H7 (cell line): ENCODE data around the gene EPB41. TPM values are rescaled to one million over a fixed set of nuclear protein-coding genes. Genes with fewer than 3 reads are reported as not detected.

Source experiments
- DNase-seq: peaks from one replicate; pipeline ENCODE4 v3.0.0; 2012
- H3K27me3 ChIP-seq: 2 replicates; pipeline ENCODE4 v1.6.0; 2011; ENCODE audit warnings: mild to moderate bottlenecking, low read length; ENCODE audit not compliant: control insufficient read depth, insufficient read depth
- H3K36me3 ChIP-seq: replicated peaks from 2 replicates; pipeline ENCODE4 v1.5.1; 2011; ENCODE audit warnings: low read length; ENCODE audit not compliant: control insufficient read depth, insufficient read depth
- H3K4me3 ChIP-seq: 2 replicates; pipeline ENCODE4 v1.5.1; 2011; ENCODE audit warnings: low read depth, mild to moderate bottlenecking, control low read depth, low read length, moderate library complexity; ENCODE audit not compliant: insufficient read depth
- total RNA-seq: library from RNA; depleted of rRNA; stranded (reverse); fragments of >200 nt; shearing (Covaris generic); gene quantifications from 2 replicates; pipeline ENCODE4 v1.2.3, GENCODE V29; 2014

EPB41 gene
- total RNA-seq, 1 experiment from 2014 or later = 58.7 TPM

GRCh38 chr1:28965271-28965870 is 51.0 kb downstream of the EPB41 start:
- H3K4me3 ChIP-seq = no peak overlapping the region
- no peaks in the 10 kb centered on the region for H3K27me3 ChIP-seq
- H3K36me3 ChIP-seq = no peaks in the 10 kb centered on the region
- no peak for DNase-seq

DNA sequence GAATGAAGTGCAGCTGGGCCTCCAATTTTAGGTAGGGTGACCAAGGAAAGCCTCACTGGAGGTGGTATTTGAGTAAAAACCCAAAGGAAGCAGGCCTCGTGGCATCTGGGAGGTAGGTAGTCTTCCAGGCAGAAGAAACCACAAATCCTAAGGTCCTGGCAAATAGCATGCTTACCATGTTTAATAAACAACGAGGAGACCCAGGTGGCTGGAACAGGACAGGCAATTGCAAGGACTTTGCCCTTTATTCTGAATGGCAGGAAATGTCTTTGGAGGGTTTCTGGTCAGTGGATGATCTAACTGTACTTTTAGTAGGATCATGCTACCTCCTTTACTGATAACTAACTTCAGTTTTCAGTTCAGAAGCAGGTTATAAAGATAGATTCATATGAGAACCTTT is 52.2 kb downstream of the EPB41 start:
- Histone ChIP-seq H3K36me3 (no peaks in the 10 kb centered on the region), H3K4me3 (no peak overlapping the region), H3K27me3 (no peaks in the 10 kb centered on the region)
- DNase-seq = no peak

DNA sequence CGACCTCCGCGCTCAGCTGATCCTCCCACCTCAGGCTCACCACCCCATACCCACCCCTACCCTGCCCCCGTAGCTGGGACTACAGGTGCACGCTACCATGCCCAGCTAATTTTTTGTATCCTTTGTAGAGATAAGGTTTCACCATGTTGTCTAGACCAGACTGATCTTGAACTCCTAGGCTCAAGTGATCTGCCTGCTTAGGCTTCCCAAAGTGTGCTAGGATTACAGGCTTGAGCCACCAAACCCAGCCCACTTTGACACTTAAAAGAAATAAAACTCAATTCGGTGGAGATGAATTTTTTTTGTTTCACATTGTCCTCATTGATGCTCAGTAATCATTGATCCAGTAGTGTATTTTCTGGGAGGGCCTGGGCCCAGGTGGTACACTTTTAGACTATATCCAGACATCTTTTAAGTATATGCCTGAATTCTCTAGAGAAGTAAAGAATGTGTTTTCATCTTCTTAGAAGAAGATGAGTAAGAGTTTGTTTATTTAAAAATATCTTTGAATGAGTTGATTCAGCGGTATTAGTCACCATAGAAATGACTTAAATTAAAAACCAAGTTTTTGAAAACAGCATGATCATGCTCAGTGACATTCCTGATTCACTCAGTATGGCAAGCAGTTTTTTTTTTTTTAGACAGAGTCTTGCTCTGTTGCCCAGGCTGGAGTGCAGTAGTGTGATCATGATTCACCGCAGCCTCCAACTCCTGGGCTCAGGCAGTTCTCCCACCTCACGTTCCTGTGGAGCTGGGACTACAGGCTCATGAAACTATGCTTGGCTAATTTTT is 57.8 kb downstream of the EPB41 start:
- Histone ChIP-seq H3K27me3 (no peaks in the 10 kb centered on the region), H3K4me3 (no peak overlapping the region), H3K36me3 (no peaks in the 10 kb centered on the region)
- DNase-seq = no peak

GRCh38 chr1:28973596-28974421 is 59.4 kb downstream of the EPB41 start:
- no peaks in the 10 kb centered on the region for H3K27me3 ChIP-seq
- H3K4me3 ChIP-seq = no peak overlapping the region
- H3K36me3 ChIP-seq = no peaks in the 10 kb centered on the region
- DNase-seq = no peak

DNA sequence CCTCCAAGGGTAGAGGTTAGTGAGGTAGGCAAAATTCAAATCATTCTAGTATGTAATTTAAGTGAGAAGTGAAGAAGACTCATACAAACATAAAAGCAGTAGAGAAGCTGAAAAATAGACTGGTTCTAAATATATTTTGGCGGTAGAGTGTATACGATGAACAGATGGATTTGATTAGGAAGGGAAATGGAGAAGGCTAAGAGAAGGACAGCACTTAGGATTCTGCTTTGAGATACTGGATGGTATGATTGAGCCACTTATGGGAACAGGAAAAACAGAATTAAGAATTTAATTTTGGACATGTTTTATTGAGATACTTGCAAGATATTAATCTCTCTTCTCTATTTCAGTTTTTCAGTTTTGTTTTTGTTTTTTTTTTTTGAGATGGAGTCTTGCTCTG is 60.1 kb downstream of the EPB41 start:
- no peak overlapping the region for H3K4me3 ChIP-seq
- no peaks in the 10 kb centered on the region for H3K27me3 ChIP-seq
- DNase-seq = no peak
- no peaks in the 10 kb centered on the region for H3K36me3 ChIP-seq

GRCh38 chr1:28976248-28976647 is 61.9 kb downstream of the EPB41 start:
- H3K4me3 ChIP-seq = no peak overlapping the region
- H3K27me3 ChIP-seq = no peaks in the 10 kb centered on the region
- DNase-seq = no peak
- H3K36me3 ChIP-seq = no peaks in the 10 kb centered on the region

DNA sequence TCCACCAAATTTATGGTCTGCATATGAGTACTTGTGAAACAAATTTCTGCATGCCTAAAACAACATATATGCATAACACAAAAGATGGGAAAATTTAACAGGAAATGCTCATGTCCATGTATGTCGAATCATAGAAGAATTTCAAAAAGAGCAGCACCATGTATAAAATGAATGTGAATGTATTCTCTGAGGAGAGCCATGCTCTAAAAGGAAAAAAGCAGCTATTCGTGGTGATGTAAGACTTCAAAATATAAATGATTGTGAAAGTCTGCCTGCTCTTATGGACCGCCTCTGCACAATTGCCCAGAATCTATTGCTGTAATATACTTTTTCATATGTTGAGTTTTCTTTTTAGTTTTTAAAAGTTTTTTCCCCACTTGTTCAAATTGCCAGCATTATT is 66.8 kb downstream of the EPB41 start:
- no peak for DNase-seq
- Histone ChIP-seq H3K4me3 (no peak overlapping the region), H3K27me3 (no peaks in the 10 kb centered on the region), H3K36me3 (no peaks in the 10 kb centered on the region)

DNA sequence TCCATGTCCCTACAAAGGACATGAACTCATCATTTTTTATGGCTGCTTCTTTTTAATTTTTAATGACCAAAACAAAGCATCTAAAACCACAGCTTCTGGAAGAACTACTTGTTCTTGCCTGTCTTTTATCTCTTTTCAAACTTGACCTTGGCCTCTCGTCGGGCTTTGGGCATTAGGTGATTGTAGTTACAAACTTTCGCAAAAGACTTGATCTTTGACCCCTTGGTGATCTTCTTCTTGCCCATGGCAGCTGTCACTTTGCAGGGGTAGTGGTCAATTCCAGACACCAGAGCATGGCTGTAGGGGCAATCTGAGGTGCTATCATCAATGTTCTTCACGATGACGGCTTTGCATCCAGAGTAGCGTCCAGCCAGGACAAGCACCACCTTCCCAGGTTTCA is 67.8 kb downstream of the EPB41 start:
- no peak for DNase-seq
- no peaks in the 10 kb centered on the region for H3K36me3 ChIP-seq
- H3K27me3 ChIP-seq = no peaks in the 10 kb centered on the region
- H3K4me3 ChIP-seq = no peak overlapping the region

GRCh38 chr1:28983091-28983490 is 68.7 kb downstream of the EPB41 start:
- H3K27me3 ChIP-seq = no peaks in the 10 kb centered on the region
- DNase-seq = no peak
- H3K4me3 ChIP-seq = no peak overlapping the region
- no peaks in the 10 kb centered on the region for H3K36me3 ChIP-seq

DNA sequence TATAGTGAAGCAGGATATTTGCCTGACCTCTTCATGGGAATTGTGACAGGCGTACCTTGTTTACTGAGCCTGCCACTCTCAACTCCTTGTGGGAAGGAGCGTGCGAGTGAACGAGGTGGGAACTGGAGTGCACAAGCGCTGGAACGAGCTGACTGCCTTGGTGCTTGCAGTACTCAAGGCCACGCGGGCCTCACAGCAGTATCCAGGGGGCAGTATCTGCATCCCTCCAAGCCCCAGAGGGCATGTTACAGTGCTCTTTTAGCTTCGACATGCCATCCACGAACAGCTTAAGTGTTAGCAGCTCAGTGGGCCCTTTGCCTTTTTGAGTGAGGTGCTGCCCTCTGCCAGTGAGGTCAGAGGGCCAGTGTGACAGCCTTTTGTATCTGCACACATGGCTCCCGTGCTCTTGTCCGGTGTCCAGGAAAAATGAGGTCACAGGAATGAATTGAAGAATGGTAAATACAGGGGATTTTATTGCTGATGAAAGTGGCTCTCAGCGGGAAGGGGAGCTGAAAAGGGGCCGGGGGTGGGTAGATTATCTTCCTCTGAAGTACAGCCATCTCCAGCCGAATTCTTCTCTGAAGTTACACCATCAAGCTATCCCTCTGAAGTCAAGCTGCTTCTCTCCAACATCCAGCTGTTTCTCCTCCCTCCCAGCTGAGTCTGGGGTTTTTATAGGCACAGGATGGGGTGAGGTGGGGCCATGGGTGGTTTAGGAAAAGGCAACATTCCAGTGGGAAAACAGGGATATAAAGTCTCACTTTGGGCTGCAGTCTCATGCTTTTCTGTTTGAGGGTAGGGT is 69.3 kb downstream of the EPB41 start:
- DNase-seq = peak; percentile 35
- Histone ChIP-seq H3K36me3 (no peaks in the 10 kb centered on the region), H3K4me3 (no peak overlapping the region), H3K27me3 (no peaks in the 10 kb centered on the region)

DNA sequence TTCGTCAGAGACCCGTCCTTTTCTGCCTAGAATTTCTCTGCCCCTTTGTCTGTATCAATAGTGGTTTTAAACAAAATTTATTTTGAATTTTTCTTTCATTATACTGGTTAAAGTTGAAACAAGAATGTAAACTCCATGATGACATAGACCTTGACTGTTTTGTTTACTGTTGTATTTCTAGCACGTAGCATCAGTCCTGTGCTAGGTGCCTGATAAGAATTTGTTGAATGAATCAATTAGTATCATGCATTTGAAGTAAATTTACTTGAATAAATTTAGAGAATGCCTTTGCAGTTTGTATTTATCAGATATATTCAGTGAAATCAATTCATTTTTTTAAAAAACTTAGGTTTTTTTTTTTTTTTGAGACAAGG is 69.9 kb downstream of the EPB41 start:
- H3K4me3 ChIP-seq = no peak overlapping the region
- no peaks in the 10 kb centered on the region for H3K27me3 ChIP-seq
- DNase-seq = no peak
- H3K36me3 ChIP-seq = no peaks in the 10 kb centered on the region

GRCh38 chr1:28985427-28985826 is 71.1 kb downstream of the EPB41 start:
- no peaks in the 10 kb centered on the region for H3K27me3 ChIP-seq
- H3K4me3 ChIP-seq = no peak overlapping the region
- no peak for DNase-seq
- H3K36me3 ChIP-seq = no peaks in the 10 kb centered on the region

DNA sequence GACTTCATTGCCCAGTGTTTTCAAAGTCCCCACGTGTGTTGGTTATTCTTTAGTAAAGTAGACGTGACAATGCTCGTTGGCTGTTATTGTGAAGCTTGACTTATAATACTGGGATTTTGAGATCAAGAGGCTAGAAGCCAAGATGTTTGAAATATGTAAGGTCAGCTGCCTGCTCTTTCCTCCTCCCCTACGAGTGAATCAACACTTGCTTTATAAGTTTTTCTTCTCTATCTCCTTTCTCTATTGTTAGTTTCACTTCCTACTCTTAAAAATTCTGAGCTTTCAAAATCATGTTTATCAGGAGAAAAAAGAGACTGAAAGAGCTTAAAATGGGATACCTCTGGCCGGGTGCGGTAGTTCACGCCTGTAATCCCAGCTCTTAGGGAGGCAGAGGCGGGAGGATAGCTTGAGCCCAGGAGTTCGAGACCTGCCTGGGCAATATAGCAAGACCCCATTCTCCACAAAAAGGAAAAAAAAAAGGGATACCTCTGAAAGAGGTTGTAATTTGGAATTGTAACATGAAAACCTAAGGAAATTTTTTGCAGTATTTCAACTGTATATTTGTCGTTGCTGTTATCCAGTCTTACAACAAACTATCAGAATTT is 72.0 kb downstream of the EPB41 start:
- no peak overlapping the region for H3K4me3 ChIP-seq
- no peaks in the 10 kb centered on the region for H3K27me3 ChIP-seq
- DNase-seq = no peak
- no peaks in the 10 kb centered on the region for H3K36me3 ChIP-seq

GRCh38 chr1:29002792-29003191 is 88.4 kb downstream of the EPB41 start:
- H3K4me3 ChIP-seq = no peak overlapping the region
- no peak for DNase-seq
- no peaks in the 10 kb centered on the region for H3K36me3 ChIP-seq
- no peaks in the 10 kb centered on the region for H3K27me3 ChIP-seq
